Keratinocyte (primary cell): ENCODE data around the gene PRUNE1.

ENCODE experiments used
- CTCF ChIP-seq, 3 experiments: IDR thresholded peaks in 1 of 3; conservative IDR thresholded peaks in 1 of 3; optimal IDR thresholded peaks in 1 of 3; 2 replicates in 2 of 3; 3 replicates in 1 of 3; pipeline versions ENCODE3 to v1.5.1; 2011; ENCODE audit warnings: low read length in 3 of 3, mild to moderate bottlenecking in 3 of 3, moderate library complexity in 2 of 3, control low read depth in 1 of 3, inconsistent platforms in 1 of 3; ENCODE audit not compliant: insufficient read depth in 2 of 3; ENCODE audit errors: extremely low read depth in 1 of 3
- EZH2 ChIP-seq: IDR thresholded peaks from one replicate; pipeline ENCODE4 v1.6.1; 2012; ENCODE audit warnings: inconsistent platforms, mild to moderate bottlenecking, low read length, moderate library complexity

- TF ChIP-seq CTCF (optimal IDR thresholded peaks at IDR 0.05 in 1 of 3, IDR thresholded peaks at IDR 0.05 in 1 of 3, conservative IDR thresholded peaks at IDR 0.05 in 1 of 3; ENCODE audit: extremely low read depth in 1 of 3, insufficient read depth in 2 of 3, low read length in 3 of 3), result no peak
- TF ChIP-seq EZH2, result no peak
Measured at GRCh38 chr1:150985179-150985825, 22.9 kb upstream of the PRUNE1 start.
